IPS-NIHi11 (cell line): ENCODE data around the gene SLC34A1.
"Not testable (repeated sequence)": the region's sequence is repeated elsewhere in the genome, so short reads cannot be mapped to it uniquely, and the experiment has no call there.

ENCODE experiments used
- DNase-seq: peaks from one replicate; pipeline ENCODE4 v3.0.0; 2012; ENCODE audit warnings: mixed read lengths, low spot score

Gene SLC34A1

DNA sequence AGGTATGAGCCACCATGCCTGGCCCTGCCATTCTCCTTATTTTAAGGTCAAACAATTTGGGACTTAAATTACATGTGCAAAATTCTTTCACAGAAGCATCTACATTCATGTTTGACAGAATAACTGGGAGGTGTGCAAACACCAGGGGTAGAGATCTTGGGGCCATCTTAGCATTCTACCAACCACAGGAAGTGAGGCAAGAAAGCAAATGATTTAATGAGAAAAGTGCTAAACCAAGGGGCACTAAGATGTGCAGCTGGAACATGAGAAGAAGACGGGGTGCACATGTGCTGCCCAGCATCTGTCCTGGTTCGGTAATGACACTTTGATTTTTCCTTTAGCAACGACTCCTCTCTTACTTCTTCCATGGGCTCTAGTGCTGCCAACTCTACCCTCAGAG is 26.3 kb downstream of the SLC34A1 start:
- no peak for DNase-seq

DNA sequence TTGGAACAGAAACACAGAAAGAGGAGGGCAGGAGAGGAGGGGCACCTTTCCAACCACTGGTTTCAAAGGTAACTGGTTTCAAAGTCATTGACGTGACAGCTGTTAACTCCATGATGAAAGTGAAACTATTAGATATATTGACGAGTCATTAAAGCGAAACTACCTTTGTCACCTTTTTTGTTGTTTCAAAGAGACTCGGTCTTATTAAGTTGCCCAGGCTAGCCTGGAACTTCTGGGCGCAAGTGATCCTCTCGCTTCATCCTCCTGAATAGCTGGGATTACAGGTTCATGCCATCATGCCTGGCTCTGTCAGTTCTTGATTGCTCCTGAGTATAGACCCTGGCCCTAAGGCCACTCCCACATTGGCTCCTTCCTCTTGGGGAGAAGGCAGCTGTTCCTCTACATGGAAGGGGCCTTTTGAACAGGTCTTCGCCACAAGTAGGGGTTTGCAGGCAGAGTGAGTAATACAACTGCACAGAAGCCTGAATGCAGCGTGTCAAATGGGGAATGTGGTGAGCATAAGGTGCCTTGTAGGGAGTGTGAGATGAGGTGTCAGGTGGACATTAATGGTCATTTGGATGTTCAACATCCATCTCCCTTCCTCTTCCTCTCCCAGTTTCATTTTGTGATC is 28.5 kb downstream of the SLC34A1 start:
- no peak for DNase-seq

DNA sequence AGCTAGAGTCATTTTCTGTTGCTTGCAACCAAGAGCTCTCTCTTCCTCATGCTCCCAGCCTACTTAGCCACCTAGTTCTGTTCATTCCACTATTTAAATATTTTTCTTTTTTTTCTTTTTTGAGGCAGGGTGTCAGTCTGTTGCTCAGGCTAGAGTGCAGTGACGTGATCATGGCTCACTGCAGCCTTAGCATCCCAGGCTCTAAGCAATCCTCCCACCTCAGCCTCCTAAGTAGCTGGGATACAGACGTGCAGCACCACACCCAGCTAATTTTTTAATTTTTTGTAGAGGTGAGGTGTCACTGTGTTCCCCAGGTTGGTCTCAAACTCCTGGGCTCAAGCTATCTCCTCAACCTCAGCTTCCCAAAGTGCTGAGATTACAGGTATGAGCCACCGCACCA is 30.2 kb downstream of the SLC34A1 start:
- DNase-seq, result no peak

DNA sequence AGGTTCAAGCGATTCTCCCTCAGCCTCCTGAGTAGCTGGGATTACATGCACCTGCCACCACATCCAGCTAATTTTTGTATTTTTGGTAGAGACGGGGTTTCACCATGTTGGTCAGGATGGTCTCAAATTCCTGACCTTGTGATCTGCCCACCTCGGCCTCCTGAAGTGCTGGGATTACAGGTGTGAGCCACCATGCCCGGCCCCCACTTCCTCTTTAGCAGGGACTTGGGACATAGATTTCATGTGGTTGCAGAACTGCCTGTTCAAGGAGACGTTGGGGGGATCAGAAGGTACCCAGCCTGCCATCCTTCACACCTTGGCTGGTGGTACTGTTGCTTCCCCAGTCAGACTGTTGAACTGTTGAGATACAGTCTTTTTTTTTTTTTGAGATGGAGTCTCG is 32.8 kb downstream of the SLC34A1 start:
- not testable (repeated sequence) for DNase-seq

DNA sequence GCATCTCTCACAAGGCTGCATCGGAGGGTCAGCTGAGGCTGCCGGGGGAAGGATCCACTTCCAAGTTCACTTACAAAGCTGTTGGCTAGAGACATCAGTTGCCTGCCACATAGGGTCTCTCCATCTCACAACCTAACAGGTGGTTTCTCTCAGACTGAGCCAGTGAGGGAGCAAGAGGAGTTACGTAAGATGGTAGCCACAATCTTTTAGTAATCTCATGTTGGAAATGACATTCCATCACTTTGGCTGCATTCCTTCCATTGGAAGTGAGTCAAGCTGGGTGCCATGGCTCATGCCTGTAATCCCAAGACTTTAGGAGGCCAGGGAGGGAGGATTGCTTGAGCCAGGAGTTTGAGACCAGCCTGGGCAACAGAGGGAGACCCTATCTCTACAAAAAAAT is 34.8 kb downstream of the SLC34A1 start:
- no peak for DNase-seq

DNA sequence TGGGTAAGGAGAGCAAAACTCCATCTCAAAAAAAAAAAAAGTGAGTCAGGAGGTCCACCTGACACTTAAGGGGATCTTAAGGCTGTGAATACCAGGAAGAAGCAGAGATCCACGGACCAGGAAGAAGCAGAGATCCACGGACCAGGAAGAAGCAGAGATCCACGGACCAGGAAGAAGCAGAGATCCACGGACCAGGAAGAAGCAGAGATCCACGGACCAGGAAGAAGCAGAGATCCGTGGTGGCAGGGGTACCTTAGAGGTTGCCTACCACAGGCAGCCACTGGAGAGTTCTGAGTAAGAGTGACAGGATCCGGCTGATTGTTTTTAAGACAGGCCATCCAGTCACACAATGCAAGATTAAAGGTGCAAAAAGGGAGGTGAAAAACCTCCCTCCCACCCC is 36.2 kb downstream of the SLC34A1 start:
- not testable (repeated sequence) for DNase-seq

DNA sequence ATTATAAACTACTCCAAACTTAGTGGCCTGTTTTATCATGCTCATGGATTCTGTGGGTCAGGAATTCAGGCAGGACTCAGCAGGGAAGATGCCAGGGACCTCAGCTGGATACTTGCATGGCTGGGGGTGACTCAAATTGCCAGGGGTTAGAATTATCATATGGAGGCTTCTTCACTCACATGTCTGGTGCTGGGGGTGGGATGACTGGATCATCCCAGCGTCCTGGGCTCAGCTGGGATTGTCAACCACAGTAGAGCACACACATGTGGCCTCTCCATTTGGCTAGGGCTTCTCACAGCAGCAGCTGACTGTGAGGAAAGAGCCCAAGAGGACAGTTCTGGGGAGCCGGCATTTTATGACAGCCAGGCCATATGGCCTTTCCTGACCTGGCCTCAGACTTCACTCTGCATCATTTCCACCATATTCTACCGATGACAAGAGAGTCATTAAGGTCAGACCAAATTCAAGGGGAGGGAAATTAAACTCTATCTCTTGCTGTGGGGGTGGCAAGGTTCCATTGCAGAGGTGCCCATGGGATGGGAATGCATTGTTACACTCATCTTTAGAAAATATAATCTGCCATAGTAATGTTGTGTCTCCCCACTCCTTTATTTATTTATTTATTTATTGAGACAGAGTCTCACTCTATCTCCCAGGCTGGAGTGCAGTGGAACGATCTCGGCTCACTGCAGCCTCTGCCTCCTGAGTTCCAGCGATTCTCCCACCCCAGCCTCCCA is 37.0 kb downstream of the SLC34A1 start:
- DNase-seq, result no peak

DNA sequence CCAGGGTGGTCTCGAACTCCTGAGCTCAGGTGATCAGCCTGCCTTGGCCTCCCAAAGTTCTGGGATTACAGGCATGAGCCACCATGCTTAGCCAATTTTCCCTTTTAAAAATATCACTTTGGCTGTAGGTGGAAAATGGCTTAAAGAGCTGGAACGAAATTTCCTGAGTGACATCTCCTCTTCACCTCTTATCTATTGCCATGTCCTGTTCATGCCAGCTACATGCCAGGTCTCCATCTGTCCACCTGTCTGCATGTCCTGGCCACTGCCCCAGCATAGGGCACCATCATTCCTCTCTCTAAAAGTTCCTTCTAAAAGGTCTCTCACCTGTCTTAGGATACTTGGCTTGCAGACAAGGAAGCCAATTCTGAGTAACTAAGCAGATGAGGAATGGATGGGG is 39.4 kb downstream of the SLC34A1 start:
- no peak for DNase-seq

DNA sequence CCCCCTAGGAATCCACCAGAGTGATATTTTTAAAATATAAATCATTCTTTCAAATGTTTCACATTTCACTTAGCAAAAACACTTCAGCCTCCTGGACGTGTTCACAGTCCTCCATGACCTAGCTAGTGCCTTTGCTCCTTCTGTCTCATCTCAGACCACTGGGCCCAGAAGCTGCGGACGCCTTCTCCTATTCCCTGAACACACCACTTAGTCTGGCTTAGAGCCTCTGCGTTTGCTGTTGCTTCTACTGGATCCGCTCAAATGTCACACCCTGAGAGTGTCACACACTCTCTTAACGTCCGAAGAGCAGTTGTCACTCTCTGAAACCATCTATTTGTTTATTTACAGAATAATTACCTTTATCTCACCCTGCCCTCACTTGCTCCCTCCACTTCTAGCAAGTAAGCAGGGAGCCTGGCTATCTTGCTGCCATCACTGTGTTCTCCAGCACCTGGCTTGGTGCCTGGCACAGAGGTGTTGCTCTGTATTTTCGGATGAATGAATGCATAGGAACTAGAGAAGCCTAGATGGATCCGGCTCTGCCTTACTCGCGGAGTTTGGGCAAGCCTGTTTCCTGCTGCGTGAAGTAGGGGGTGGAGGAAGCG is 41.1 kb downstream of the SLC34A1 start:
- no peak for DNase-seq

DNA sequence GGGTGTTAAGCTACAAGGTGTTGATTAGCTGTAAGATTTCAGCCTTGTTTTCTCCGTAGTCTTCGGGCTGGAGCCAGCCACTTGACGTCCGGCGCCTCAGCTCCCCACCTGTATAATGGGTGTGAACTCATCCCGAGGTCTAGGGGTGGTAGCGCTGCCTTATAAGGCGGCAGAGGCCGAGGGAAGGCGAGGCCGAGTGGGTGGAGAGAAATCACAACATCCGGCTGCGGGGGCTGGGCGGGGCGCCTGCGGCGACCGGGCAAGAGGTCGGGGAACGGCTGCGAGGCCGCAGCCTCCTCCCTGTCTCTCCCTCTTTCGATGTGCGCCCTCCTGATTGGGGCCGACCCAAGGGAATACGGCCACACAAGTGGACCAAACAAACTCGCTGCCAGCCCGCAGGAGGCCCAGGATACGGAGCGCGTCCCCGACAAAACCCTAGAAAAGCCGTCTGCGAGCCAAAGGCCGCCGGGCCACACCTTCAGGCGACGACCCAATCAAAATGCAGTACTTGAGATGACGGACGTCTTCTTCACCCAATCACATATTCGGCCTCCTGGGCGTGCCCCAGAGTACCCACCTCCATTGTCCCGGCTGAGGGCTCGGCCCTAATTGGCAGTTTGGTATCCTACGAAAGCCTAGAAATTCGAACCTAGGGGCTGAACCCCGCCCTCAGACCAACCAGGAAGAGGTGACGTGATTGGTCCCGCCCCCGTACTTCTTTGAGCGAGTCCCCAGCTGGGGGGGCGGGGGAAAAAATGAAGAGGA is 41.7 kb downstream of the SLC34A1 start:
- DNase-seq, result peak; percentile 96

DNA sequence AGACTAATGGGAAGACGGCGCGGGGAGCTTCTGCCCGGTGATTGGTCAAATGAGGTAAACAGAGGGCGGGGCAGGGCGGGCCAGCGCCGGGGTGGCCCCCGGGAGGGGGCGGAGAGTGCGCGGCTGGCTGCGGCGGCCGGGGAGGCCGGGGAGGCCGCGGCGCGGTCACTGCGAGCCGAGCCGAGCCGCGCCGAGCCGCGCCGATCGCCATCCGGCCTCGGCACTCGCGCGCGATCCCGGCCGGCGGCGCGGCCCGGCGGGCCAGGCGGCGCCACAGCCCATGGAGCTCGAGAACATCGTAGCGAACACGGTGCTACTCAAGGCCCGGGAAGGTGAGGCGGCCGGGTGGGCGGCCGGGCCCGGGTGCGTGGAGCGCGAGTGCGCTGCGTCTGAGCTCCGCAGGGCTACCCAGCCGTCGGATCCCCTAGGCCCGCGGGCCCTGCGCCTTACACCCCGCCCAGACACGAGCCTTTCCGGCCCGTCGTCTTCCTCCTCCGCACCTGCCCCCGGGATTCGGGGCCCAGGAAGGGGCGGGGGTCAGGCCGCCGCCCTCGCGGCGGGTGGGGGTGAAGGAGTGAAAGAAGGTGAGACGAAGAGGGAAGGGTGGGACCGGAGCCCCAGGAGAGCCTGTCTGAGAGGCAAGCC is 42.5 kb downstream of the SLC34A1 start, which contains the start of gene GRK6:
GRK6 (plus strand) TSS at position 111 of the 645 bp plus-strand sequence; CDS start at position 281, 170 bp downstream.
- DNase-seq, result peak; percentile 100

DNA sequence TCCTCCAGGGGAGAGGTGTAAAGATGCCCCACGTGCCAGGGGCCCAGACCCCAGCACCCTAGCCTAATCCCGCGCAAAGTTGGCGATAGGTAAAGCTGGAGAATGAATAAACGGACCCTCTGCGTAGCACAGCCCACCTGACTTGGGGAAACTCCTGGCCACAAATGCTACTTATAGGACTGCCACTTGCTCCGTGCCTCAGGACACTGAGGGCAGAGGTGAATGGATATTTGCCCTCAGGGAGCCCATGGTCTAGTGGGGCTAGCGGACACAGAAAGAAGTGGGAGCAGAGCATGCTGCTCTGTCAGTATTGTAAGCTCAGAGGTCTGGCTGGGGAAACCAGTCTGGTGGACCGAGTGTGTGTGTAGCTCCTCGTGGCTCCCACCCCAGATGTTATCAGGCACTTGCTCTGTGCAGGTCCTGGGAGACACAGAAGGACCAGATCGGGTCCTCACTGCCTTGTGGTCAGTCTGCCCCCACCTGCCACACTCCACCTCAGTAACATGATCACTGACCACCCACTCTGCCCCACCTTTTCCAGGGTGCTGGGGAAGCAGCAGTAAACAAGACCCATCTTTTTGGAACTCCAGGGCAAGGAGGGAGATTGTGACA is 43.1 kb downstream of the SLC34A1 start:
- no peak for DNase-seq

DNA sequence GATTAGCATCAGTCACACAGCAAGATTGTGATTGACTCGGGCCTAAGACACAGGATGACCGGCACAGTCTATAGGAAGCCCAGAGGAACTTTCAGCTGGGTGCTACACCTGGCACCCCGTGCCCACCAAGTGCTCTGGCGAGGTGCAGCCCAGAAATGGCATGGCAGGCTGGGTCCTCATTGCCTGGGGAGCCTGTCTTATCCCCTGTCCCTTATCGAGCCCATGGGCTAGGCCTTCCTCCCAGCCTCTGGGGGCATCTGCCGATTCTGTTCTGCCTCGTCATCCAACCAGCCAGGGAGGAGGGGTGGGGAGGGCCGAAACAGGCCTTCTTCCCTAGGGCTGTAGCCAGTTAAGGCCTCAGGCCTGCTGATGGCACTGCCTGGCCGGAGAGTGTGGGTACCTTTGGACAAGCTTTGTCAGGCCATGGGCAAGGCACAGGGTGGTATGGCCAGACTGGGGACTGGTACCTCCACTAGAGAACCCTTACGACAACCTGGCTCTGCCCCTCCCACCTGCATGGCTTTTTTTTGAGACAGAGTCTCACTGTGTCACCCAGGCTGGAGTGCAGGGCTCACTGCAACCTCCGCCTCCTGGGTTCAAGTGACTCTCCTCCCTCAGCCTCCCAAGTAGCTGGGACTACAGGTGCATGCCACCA is 43.8 kb downstream of the SLC34A1 start:
- DNase-seq, result no peak

DNA sequence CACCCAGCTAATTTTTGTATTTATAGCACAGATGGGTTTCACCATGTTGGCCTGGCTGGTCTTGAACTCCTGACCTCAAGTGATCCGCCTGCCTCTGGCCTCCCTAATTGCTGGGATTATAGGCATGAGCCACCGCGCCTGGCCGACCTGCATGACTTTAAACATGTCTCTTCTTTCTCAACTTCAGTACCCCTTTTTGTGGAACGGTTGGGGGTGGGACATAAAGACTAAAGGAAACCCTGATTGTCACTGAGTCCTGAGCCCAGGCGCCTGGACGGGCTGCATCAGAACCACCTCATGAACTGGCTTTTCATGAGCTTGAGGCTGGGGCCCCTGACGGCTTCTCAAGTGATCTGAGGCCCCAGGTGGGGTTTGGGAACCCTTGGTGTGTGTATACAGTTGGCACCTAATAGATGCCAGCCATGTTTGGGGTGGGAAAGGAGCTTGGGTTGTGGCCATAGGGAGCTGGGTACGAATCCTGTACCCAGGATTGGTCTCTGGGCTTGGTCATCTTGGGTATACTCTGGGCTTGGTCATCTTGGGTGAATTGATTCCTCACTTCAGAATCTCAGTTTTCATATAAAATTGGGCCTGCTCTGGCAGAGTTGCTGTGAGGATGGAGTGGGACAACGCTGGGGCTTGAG is 44.5 kb downstream of the SLC34A1 start:
- no peak for DNase-seq

DNA sequence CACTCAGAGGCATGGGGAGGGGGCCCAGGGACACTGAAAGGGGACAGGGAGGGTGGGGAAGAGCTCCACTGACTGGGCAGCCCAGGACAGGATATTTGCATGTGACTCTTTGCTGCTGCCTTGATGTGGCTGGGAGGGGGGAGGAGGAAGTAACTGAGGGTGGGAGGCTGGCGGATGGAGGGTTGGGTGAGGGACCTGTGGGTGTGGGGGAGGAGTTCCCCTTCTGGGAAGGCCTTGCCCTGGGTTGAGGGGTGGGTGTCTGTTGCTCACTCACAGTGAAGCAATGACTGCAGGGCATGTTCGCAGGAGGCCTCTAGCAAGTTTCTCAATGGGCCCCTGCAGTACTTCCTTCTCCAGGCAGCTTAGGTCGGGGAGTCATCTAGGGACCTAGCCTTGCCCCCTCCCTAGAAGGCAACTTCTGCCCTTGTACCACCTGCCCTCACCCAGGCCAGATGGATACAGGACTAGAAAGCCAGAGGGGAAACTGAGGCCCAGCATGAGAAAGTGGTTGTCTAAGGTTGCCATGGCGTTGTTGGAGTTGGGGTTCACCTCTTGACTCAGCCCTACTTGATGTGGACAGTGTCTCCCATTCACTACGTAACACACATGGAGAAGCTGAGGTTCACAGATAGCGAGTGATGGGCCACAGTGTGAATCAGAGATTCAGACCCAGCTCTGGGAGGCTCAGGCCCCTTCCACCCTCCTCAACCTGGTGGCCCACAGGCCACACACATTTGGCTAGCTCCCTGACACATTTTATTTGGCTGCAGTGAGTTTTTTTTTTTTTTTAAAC is 45.2 kb downstream of the SLC34A1 start:
- no peak for DNase-seq

DNA sequence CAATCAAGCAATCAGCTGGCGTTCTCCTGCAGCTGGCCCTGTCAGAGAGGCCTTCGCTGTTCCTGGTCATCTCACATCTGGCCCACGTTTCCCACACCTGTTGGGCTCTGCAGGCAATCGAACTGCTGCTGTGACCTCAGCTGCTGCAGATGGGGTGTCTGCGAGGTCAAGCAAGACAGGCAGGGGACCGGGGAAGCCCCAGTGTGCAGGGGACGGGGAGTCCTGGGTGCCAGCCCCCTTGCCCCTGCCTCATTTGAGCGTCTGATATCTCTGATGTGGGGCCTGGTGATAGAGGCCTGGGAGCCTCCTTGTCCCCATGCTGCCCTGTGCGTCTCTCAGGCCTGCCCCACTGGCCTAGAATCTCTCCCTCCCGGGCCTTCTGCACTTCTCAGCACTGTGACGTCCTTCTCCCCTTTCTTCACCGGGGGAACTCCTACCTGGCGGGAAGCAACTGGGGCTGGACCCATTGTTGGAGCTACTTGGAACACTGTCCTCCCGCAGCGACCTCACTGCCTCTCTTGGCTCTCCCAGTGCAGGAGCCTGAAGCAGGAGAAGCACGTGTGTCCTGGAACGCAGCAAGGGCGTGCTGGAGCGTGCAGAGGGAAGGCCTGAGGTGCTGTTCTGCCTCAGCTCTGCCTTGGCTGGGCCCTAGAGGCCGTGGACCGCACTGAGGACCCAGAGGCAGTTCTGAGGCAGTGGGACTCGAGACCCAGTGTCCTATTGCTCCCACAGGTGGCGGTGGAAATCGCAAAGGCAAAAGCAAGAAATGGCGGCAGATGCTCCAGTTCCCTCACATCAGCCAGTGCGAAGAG is 46.1 kb downstream of the SLC34A1 start:
- DNase-seq, result no peak

DNA sequence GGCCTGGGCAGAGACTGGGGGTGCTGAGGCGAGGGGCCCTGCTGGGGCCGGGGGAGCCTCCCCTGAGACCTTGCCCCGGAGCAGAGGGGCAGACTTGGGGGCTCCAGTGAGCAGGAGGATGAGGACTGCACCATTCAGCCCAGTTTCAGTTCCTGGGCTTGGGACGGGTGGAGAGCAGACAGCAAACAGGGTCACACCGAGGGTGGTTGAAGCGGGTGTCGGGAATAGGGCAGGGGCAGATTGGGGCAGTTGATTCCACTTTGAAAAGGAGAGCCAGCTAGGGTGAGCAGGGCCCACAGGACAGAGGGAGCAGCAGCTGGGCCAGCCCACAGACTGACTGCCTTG is 46.7 kb downstream of the SLC34A1 start:
- no peak for DNase-seq

DNA sequence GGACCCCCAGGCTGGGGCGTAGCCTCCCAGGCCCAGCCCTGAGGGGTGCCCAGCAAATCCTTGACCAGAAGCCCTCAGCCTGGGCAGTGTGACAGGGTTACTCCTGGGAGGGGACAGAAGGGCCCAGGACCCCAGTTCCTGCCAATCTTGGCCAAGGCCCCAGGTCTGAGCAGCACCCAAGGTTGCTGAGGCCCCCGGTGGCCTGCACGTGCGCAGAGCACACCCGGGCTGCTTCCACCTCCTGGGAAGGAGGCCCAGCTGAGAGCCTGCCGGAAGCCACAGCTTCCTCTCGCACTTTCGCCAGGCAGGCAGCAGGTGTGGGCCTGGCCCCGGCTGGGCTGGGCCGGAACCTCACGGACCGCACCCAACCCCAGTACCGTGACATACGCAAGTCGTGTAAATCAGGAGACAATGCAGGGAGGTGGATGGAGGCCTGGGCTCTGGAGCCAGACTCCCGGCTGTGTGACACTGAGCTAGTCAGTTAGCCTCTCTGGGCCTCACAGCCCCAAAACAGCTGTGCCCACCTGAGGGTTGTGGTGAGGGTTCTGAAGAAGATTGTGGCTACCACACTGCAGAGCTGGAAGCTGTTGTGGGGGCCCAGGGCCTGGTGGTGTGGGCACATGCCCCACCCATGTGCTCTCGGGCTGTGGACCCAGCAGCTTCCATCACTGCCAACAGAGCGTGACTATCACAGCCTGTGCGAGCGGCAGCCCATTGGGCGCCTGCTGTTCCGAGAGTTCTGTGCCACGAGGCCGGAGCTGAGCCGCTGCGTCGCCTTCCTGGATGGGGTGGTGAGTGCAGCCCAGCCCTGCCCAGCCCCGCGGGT is 47.3 kb downstream of the SLC34A1 start:
- no peak for DNase-seq
